Suprapubic skin (tissue), 4 donors: ENCODE results near the gene HLCS. TPM values are rescaled to one million over a fixed set of nuclear protein-coding genes. Genes with fewer than 3 reads are reported as not detected.
A peak's percentile ranks its signal among the peaks of the same experiment; 100 is the strongest.

Experiments used
- DNase-seq, 2 donors: peaks; one replicate each; pipeline ENCODE4 v3.0.0-alpha.2; 2019; ENCODE audit warnings: low spot score in 2 of 2
- H3K27ac ChIP-seq: fragments of 200-600 bp; sonication (generic); one replicate; pipeline ENCODE4 v1.5.1; 2019
- H3K27me3 ChIP-seq: fragments of 200-600 bp; sonication (generic); one replicate; pipeline ENCODE4 v1.5.1; 2019
- H3K36me3 ChIP-seq: fragments of 200-600 bp; sonication (generic); one replicate; pipeline ENCODE4 v1.5.1; 2019
- H3K4me1 ChIP-seq: fragments of 200-600 bp; sonication (generic); one replicate; pipeline ENCODE4 v1.5.1; 2019
- H3K4me3 ChIP-seq: fragments of 200-600 bp; sonication (generic); one replicate; pipeline ENCODE4 v1.5.1; 2019; ENCODE audit warnings: mild to moderate bottlenecking
- H3K9me3 ChIP-seq: fragments of 200-600 bp; sonication (generic); one replicate; pipeline ENCODE4 v1.5.1; 2019
- EP300 ChIP-seq: sonication (generic); formaldehyde crosslinking; IDR thresholded peaks from one replicate; pipeline ENCODE4 v1.6.1; 2017; ENCODE audit warnings: antibody characterized with exemption
- POLR2A ChIP-seq, 2 donors: fragments of 450-650 bp; IDR thresholded peaks; one replicate each; pipeline ENCODE4 v1.6.1; 2017; ENCODE audit warnings: antibody characterized with exemption in 2 of 2, mild to moderate bottlenecking in 2 of 2, moderate library complexity in 2 of 2
- POLR2AphosphoS5 ChIP-seq, 3 donors: sonication (generic); formaldehyde crosslinking; IDR thresholded peaks; one replicate each; pipeline ENCODE4 v1.6.1; 2017; ENCODE audit warnings: antibody characterized with exemption in 3 of 3
- WGBS: methylation state at CpG from one replicate; pipeline ENCODE4 v1.1.5; 2018; 5-methylcytosine and 5-hydroxymethylcytosine counted together
- total RNA-seq, 4 donors: library from RNA; depleted of rRNA; stranded (reverse); fragments of >200 nt; gene quantifications; one replicate each; pipeline ENCODE4 v1.1.0, GENCODE V29; 2016
- TF ChIP-seq, protein P1 (sequence below), 2 donors: fragments of 200-600 bp in 1 of 2; fragments of 450-650 bp in 1 of 2; sonication (generic) in 1 of 2; IDR thresholded peaks; one replicate each; pipeline ENCODE4 v1.5.1; 2016 to 2019; ENCODE audit warnings: antibody characterized with exemption in 2 of 2, mild to moderate bottlenecking in 1 of 2, moderate library complexity in 1 of 2

HLCS gene
- total RNA-seq, 4 donors from 2014 or later = 8.4 to 16.1 (median 11.5) TPM

DNA sequence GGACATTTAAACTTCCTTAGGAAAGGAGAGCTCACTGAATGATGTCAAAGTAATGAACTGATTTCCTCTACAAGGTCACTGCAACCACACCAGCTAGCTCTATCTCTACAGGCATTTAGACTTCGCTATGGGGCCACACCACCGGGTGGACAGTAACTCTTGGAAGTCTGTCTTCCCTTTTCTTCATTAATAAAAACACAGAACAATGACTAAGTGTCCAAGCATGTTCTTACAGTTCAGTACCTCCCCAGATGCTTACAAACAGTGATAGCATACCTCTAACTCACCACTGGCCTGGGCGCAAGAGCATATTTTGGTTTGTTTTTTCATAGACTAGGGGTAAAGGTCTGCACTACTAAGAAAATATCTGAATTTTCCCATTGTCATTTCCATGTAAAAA lies 212.9 kb downstream of the HLCS start:
- WGBS = 94% methylated on average over 3 of the region's 3 CpGs
- H3K36me3 ChIP-seq = peaks cover 8% of the 10 kb centered on the region

DNA sequence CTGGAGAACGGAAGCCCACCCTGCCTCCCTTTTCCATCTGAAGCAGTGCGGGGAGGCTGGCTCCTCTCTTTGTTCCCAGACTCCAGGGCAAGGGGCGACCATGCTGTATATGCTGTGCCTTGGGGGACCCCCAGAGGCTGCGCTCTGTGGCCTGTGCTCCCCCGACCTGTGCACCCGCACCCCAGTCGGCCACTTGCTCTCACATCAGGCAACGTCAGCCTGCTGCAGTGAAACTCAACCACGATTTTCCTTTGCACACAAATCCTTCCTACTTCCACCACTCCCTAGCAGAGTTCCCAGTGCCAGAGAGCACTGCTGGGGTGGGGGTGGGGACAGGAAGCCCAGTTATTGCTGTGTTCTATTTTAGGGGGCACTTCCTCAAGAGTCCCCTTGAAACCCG lies 215.1 kb downstream of the HLCS start:
- H3K27me3 ChIP-seq = peaks cover 9% of the 10 kb centered on the region
- no peak for DNase-seq
- WGBS = 80% methylated on average over 10 of the region's 10 CpGs
- no peak overlapping the region for H3K4me3 ChIP-seq
- TF ChIP-seq EP300 = no peak
- TF ChIP-seq, protein P1, sequence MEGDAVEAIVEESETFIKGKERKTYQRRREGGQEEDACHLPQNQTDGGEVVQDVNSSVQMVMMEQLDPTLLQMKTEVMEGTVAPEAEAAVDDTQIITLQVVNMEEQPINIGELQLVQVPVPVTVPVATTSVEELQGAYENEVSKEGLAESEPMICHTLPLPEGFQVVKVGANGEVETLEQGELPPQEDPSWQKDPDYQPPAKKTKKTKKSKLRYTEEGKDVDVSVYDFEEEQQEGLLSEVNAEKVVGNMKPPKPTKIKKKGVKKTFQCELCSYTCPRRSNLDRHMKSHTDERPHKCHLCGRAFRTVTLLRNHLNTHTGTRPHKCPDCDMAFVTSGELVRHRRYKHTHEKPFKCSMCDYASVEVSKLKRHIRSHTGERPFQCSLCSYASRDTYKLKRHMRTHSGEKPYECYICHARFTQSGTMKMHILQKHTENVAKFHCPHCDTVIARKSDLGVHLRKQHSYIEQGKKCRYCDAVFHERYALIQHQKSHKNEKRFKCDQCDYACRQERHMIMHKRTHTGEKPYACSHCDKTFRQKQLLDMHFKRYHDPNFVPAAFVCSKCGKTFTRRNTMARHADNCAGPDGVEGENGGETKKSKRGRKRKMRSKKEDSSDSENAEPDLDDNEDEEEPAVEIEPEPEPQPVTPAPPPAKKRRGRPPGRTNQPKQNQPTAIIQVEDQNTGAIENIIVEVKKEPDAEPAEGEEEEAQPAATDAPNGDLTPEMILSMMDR (IDR thresholded peaks at IDR 0.05) = no peak
- no peak for TF ChIP-seq POLR2A (IDR thresholded peaks at IDR 0.05)
- no peak for TF ChIP-seq POLR2AphosphoS5 (IDR thresholded peaks at IDR 0.05)
- no peak overlapping the region for H3K27ac ChIP-seq
- peaks cover 8% of the 10 kb centered on the region for H3K36me3 ChIP-seq
- no peaks in the 10 kb centered on the region for H3K9me3 ChIP-seq
- peaks cover 11% of the 10 kb centered on the region for H3K4me1 ChIP-seq

More for the DNA sequence above, 212.9 kb downstream of the HLCS start:
- Histone ChIP-seq H3K4me1 (no peaks in the 10 kb centered on the region), H3K4me3 (no peak overlapping the region), H3K27ac (no peak overlapping the region), H3K27me3 (peaks cover 3% of the 10 kb centered on the region), H3K9me3 (no peaks in the 10 kb centered on the region)
- no peak for TF ChIP-seq POLR2A (IDR thresholded peaks at IDR 0.05)
- TF ChIP-seq EP300 = no peak
- TF ChIP-seq POLR2AphosphoS5 (IDR thresholded peaks at IDR 0.05) = no peak
- TF ChIP-seq, protein P1 (IDR thresholded peaks at IDR 0.05) = no peak
- DNase-seq = no peak

DNA sequence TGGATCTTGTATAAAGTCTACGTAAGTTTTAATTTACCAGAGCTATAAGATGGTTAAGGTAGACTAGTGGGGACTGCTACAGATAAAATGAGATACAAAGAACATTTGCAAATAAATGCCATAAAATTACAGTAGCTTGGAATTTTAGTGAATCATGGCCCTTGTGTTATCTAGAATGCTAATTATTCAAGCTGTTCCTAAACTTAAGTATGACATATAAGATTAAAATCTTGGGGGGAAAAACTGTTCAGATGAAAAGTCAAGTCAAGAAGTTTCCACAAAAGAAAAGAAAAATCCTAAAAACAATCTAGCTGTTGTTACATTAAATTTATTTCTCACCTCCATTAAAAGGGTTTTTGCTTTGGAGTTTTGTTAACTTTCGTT lies 215.9 kb downstream of the HLCS start:
- peaks cover 11% of the 10 kb centered on the region for H3K4me1 ChIP-seq
- H3K27me3 ChIP-seq = peaks cover 16% of the 10 kb centered on the region
- no peak for DNase-seq
- H3K4me3 ChIP-seq = no peak overlapping the region
- TF ChIP-seq POLR2AphosphoS5 (IDR thresholded peaks at IDR 0.05) (no peak), POLR2A (IDR thresholded peaks at IDR 0.05) (no peak), EP300 (no peak)
- TF ChIP-seq, protein P1 (IDR thresholded peaks at IDR 0.05) = no peak
- H3K27ac ChIP-seq = no peak overlapping the region
- peaks cover 4% of the 10 kb centered on the region for H3K36me3 ChIP-seq
- 98% methylated on average over 2 of the region's 2 CpGs for WGBS
- H3K9me3 ChIP-seq = no peaks in the 10 kb centered on the region

DNA sequence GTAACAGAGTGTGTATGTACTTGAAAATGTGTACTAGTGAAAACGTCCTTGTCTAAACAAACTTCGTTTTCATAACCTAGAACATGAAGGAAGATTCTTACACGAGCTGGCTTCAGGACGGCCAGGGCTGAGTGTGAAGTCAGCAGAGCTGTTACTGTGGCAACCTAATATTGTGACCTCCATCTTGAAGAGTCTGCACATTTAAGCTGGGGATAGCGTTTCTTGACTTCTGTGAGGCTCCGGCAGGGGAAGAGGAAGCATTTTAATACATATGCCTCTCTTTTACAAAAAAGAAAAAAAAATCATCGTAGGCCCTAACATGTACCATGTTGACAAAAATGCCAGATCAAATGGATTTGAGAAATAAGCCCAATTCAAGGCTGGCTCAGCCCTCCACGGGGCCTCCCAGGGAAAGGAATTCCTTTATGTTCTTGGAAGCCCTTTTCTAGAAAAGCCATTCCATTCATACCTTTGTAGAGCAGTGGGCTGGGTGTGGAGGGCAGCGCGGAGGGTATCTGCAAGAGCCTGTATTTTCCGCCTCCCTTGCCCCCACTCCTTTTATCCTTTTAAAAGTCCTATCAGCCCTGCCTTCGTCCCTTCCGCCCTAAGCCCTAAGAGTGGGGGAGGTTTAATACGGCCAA lies 216.4 kb downstream of the HLCS start:
- Histone ChIP-seq H3K36me3 (peaks cover 4% of the 10 kb centered on the region), H3K4me1 (peaks cover 11% of the 10 kb centered on the region), H3K27me3 (peaks cover 16% of the 10 kb centered on the region), H3K27ac (no peak overlapping the region), H3K4me3 (no peak overlapping the region), H3K9me3 (no peaks in the 10 kb centered on the region)
- no peak for DNase-seq
- TF ChIP-seq POLR2A (IDR thresholded peaks at IDR 0.05) (no peak), POLR2AphosphoS5 (IDR thresholded peaks at IDR 0.05) (no peak), EP300 (no peak)
- TF ChIP-seq, protein P1 (IDR thresholded peaks at IDR 0.05) = no peak
- 80% methylated on average over 14 of the region's 14 CpGs for WGBS

DNA sequence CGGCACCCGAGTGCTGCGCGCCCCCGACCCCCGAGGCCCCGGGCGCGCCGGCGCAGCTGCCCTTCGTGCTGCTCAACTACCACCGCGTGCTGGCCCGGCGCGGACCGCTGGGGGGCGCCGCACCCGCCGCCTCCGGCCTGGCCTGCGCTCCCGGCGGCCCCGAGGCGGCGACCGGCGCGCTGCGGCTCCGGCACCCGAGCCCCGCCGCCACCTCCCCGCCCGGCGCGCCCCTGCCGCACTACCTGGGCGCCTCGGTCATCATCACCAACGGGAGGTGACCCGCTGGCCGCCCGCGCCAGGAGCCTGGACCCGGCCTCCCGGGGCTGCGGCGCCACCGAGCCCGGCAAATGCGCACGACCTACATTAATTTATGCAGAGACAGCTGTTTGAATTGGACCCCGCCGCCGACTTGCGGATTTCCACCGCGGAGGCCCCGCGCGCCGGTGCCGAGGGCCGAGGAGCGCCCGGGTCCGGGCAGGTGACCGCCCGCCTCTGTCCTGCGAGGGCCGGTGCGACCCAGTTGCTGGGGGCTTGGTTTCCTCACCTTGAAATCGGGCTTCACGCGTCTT lies 218.6 kb downstream of the HLCS start:
- Histone ChIP-seq H3K4me3 (peak overlapping the region; percentile 48), H3K27me3 (peaks cover 16% of the 10 kb centered on the region), H3K9me3 (no peaks in the 10 kb centered on the region), H3K27ac (no peak overlapping the region), H3K36me3 (no peaks in the 10 kb centered on the region), H3K4me1 (peaks cover 11% of the 10 kb centered on the region)
- TF ChIP-seq, protein P1 (IDR thresholded peaks at IDR 0.05) = peak in 1 of 2 donors; percentile 5
- TF ChIP-seq POLR2AphosphoS5 (IDR thresholded peaks at IDR 0.05) = no peak
- WGBS = 40% methylated on average over 11 of the region's 80 CpGs
- no peak for DNase-seq
